Naive thymus-derived CD8-positive, alpha-beta T cell (primary cell): Measurements from ENCODE around the gene CPE. TPM values are rescaled to one million over a fixed set of nuclear protein-coding genes. Genes with fewer than 3 reads are reported as not detected.

Experiments used
- ATAC-seq, 2 donors: fragments of 150-1000 bp; cut with Tn5 transposase in 1 of 2; sonication (Bioruptor Pico), chemical (Tn5 transposase) in 1 of 2; 1 replicate in 1 of 2; 2 replicates in 1 of 2; pipeline ENCODE4 v1.10.0; 2021; ENCODE audit warnings: mild to moderate bottlenecking in 2 of 2, moderate library complexity in 2 of 2
- POLR2A ChIA-PET: fragments of 350-600 bp; sonication (Branson Sonifier 250); formaldehyde crosslinking; loops from one replicate; lab custom pipeline; 2021; ENCODE audit warnings: antibody characterized with exemption; lab: Charles Lee
- DNase-seq, 10 donors: peaks; one replicate each; pipeline versions ENCODE4 v3.0.0 to v3.0.0-alpha.2; 2020 to 2022
- H3K27ac Mint-ChIP-seq, 10 donors: one replicate each; pipeline ENCODE4 v1.8.0; 2020 to 2022; ENCODE audit warnings: mild to moderate bottlenecking in 10 of 10, mixed read lengths in 10 of 10, moderate library complexity in 4 of 10, inconsistent platforms in 1 of 10
- H3K27me3 Mint-ChIP-seq, 5 donors: one replicate each; pipeline ENCODE4 v1.8.0; 2021 to 2022; ENCODE audit warnings: mixed read lengths in 5 of 5
- H3K36me3 Mint-ChIP-seq, 3 donors: one replicate each; pipeline ENCODE4 v1.8.0; 2020 to 2022; ENCODE audit warnings: mixed read lengths in 3 of 3, mild to moderate bottlenecking in 2 of 3, inconsistent platforms in 1 of 3
- H3K4me1 Mint-ChIP-seq, 4 donors: one replicate each; pipeline ENCODE4 v1.8.0; 2021 to 2022; ENCODE audit warnings: mixed read lengths in 4 of 4
- H3K4me3 Mint-ChIP-seq, 10 donors: one replicate each; pipeline ENCODE4 v1.8.0; 2020 to 2022; ENCODE audit warnings: mild to moderate bottlenecking in 10 of 10, mixed read lengths in 10 of 10, moderate library complexity in 6 of 10, inconsistent platforms in 1 of 10
- H3K9me3 Mint-ChIP-seq, 9 donors: one replicate each; pipeline ENCODE4 v1.8.0; 2020 to 2022; ENCODE audit warnings: mixed read lengths in 9 of 9, mild to moderate bottlenecking in 3 of 9, inconsistent platforms in 1 of 9, moderate library complexity in 1 of 9
- polyA plus RNA-seq, 3 donors: library from polyadenylated mRNA; unstranded; fragments of 300-500 nt; fragmentation: Illumina TruSeq; gene quantifications; one replicate each; pipeline ENCODE4 v1.2.3, GENCODE V29; 2021
- total RNA-seq, 8 experiments: library from RNA in 2 of 8; stranded (reverse) in 2 of 8; gene quantifications; one replicate each; pipeline ENCODE4 v1.2.3 and lab custom pipeline; 2021 to 2026

CPE gene
- total and polyA plus RNA-seq, 5 experiments from 2014 or later, result 0.16 TPM; not detected in 4

GRCh38 chr4:165393051-165393450 lies 14.2 kb downstream of the CPE start:
- peaks cover 4 to 19% (median 11%) of the 10 kb centered on the region in 5 donors for H3K27me3 Mint-ChIP-seq
- ATAC-seq (no peak), DNase-seq (no peak)
- H3K36me3 Mint-ChIP-seq, result no peaks in the 10 kb centered on the region
- no peak overlapping the region for H3K4me3 Mint-ChIP-seq
- H3K4me1 Mint-ChIP-seq, result no peaks in the 10 kb centered on the region
- no peaks in the 10 kb centered on the region for H3K9me3 Mint-ChIP-seq
- POLR2A ChIA-PET, result no interaction called here
- H3K27ac Mint-ChIP-seq, result no peak overlapping the region

GRCh38 chr4:165393704-165394103 lies 14.9 kb downstream of the CPE start:
- H3K27me3 Mint-ChIP-seq, result peaks cover under 1 to 14% (median 8%) of the 10 kb centered on the region in 5 donors
- POLR2A ChIA-PET, result no interaction called here
- H3K36me3 Mint-ChIP-seq, result no peaks in the 10 kb centered on the region
- no peak overlapping the region for H3K4me3 Mint-ChIP-seq
- H3K27ac Mint-ChIP-seq, result peak overlapping the region in 1 of 10 donors; percentile 1
- ATAC-seq, result no peak
- H3K9me3 Mint-ChIP-seq, result no peaks in the 10 kb centered on the region
- no peak for DNase-seq
- H3K4me1 Mint-ChIP-seq, result no peaks in the 10 kb centered on the region

GRCh38 chr4:165394275-165394674 lies 15.5 kb downstream of the CPE start:
- ATAC-seq (no peak), DNase-seq (no peak)
- no peak overlapping the region for H3K27ac Mint-ChIP-seq
- H3K27me3 Mint-ChIP-seq, result peaks cover 0 to 13% (median 7%) of the 10 kb centered on the region in 5 donors
- no peaks in the 10 kb centered on the region for H3K4me1 Mint-ChIP-seq
- no peak overlapping the region for H3K4me3 Mint-ChIP-seq
- POLR2A ChIA-PET, result no interaction called here
- no peaks in the 10 kb centered on the region for H3K36me3 Mint-ChIP-seq
- no peaks in the 10 kb centered on the region for H3K9me3 Mint-ChIP-seq

GRCh38 chr4:165398570-165398969 lies 19.8 kb downstream of the CPE start:
- POLR2A ChIA-PET, result no interaction called here
- ATAC-seq (peak in 1 of 2 donors; percentile 33), DNase-seq (no peak)
- Mint-ChIP-seq H3K9me3 (no peaks in the 10 kb centered on the region), H3K4me1 (no peaks in the 10 kb centered on the region), H3K27ac (no peak overlapping the region), H3K36me3 (no peaks in the 10 kb centered on the region), H3K4me3 (no peak overlapping the region), H3K27me3 (peaks cover 0 to 3% (median 0%) of the 10 kb centered on the region in 5 donors)

- Mint-ChIP-seq H3K27ac (no peak overlapping the region), H3K4me1 (no peaks in the 10 kb centered on the region), H3K36me3 (no peaks in the 10 kb centered on the region), H3K27me3 (peaks cover 0 to 1% (median 0%) of the 10 kb centered on the region in 5 donors), H3K9me3 (no peaks in the 10 kb centered on the region), H3K4me3 (no peak overlapping the region)
- no peak for DNase-seq
- POLR2A ChIA-PET, result no interaction called here
- ATAC-seq, result no peak
Observed at GRCh38 chr4:165402375-165402774, 23.6 kb downstream of the CPE start.

GRCh38 chr4:165403048-165403447 lies 24.2 kb downstream of the CPE start:
- Mint-ChIP-seq H3K4me1 (no peaks in the 10 kb centered on the region), H3K36me3 (no peaks in the 10 kb centered on the region), H3K27me3 (peaks cover 0 to 2% (median 0%) of the 10 kb centered on the region in 5 donors), H3K4me3 (no peak overlapping the region), H3K9me3 (no peaks in the 10 kb centered on the region), H3K27ac (no peak overlapping the region)
- no peak for DNase-seq
- ATAC-seq, result no peak
- POLR2A ChIA-PET, result no interaction called here

- no peak for ATAC-seq
- no peaks in the 10 kb centered on the region for H3K36me3 Mint-ChIP-seq
- peaks cover 0 to 5% (median 1%) of the 10 kb centered on the region in 5 donors for H3K27me3 Mint-ChIP-seq
- H3K4me3 Mint-ChIP-seq, result no peak overlapping the region
- POLR2A ChIA-PET, result no interaction called here
- H3K4me1 Mint-ChIP-seq, result no peaks in the 10 kb centered on the region
- DNase-seq, result no peak
- H3K9me3 Mint-ChIP-seq, result no peaks in the 10 kb centered on the region
- no peak overlapping the region for H3K27ac Mint-ChIP-seq
Observed at GRCh38 chr4:165403637-165404036, 24.8 kb downstream of the CPE start.

- no peaks in the 10 kb centered on the region for H3K4me1 Mint-ChIP-seq
- no peak overlapping the region for H3K4me3 Mint-ChIP-seq
- POLR2A ChIA-PET, result no interaction called here
- ATAC-seq, result no peak
- DNase-seq, result no peak
- H3K27ac Mint-ChIP-seq, result no peak overlapping the region
- H3K9me3 Mint-ChIP-seq, result no peaks in the 10 kb centered on the region
- no peaks in the 10 kb centered on the region for H3K36me3 Mint-ChIP-seq
- peaks cover 0 to 10% (median 3%) of the 10 kb centered on the region in 5 donors for H3K27me3 Mint-ChIP-seq
Observed at GRCh38 chr4:165404080-165404479, 25.3 kb downstream of the CPE start.

GRCh38 chr4:165404696-165405095 lies 25.9 kb downstream of the CPE start:
- POLR2A ChIA-PET, result no interaction called here
- Mint-ChIP-seq H3K36me3 (no peaks in the 10 kb centered on the region), H3K4me1 (no peaks in the 10 kb centered on the region), H3K27me3 (peaks cover 0 to 11% (median 3%) of the 10 kb centered on the region in 5 donors), H3K4me3 (no peak overlapping the region), H3K27ac (no peak overlapping the region), H3K9me3 (no peaks in the 10 kb centered on the region)
- no peak for ATAC-seq
- no peak for DNase-seq

GRCh38 chr4:165410214-165410613 lies 31.4 kb downstream of the CPE start:
- peaks cover 3 to 22% (median 8%) of the 10 kb centered on the region in 5 donors for H3K27me3 Mint-ChIP-seq
- no peak overlapping the region for H3K4me3 Mint-ChIP-seq
- no peaks in the 10 kb centered on the region for H3K9me3 Mint-ChIP-seq
- ATAC-seq (no peak), DNase-seq (no peak)
- H3K4me1 Mint-ChIP-seq, result no peaks in the 10 kb centered on the region
- POLR2A ChIA-PET, result no interaction called here
- no peak overlapping the region for H3K27ac Mint-ChIP-seq
- no peaks in the 10 kb centered on the region for H3K36me3 Mint-ChIP-seq

- POLR2A ChIA-PET, result no interaction called here
- peaks cover 3 to 10% (median 8%) of the 10 kb centered on the region in 5 donors for H3K27me3 Mint-ChIP-seq
Observed at GRCh38 chr4:165415910-165416309, 37.1 kb downstream of the CPE start.

GRCh38 chr4:165418073-165418472 lies 39.3 kb downstream of the CPE start:
- POLR2A ChIA-PET, result no interaction called here

More at GRCh38 chr4:165415910-165416309, 37.1 kb downstream of the CPE start:
- ATAC-seq (no peak), DNase-seq (no peak)
- H3K9me3 Mint-ChIP-seq, result no peaks in the 10 kb centered on the region
- H3K4me3 Mint-ChIP-seq, result no peak overlapping the region
- no peaks in the 10 kb centered on the region for H3K36me3 Mint-ChIP-seq
- no peaks in the 10 kb centered on the region for H3K4me1 Mint-ChIP-seq
- no peak overlapping the region for H3K27ac Mint-ChIP-seq

GRCh38 chr4:165425629-165426028 lies 46.8 kb downstream of the CPE start:
- DNase-seq (no peak), ATAC-seq (no peak)
- Mint-ChIP-seq H3K36me3 (no peaks in the 10 kb centered on the region), H3K9me3 (no peaks in the 10 kb centered on the region), H3K27me3 (peaks cover 0 to 10% (median 2%) of the 10 kb centered on the region in 5 donors), H3K27ac (no peak overlapping the region), H3K4me3 (no peak overlapping the region), H3K4me1 (peaks cover 0 to 6% (median 2%) of the 10 kb centered on the region in 4 donors)
- POLR2A ChIA-PET, result no interaction called here

More at GRCh38 chr4:165418073-165418472, 39.3 kb downstream of the CPE start:
- ATAC-seq (no peak), DNase-seq (no peak)
- Mint-ChIP-seq H3K27ac (no peak overlapping the region), H3K27me3 (peaks cover 0 to 7% (median 5%) of the 10 kb centered on the region in 5 donors), H3K4me3 (no peak overlapping the region), H3K36me3 (no peaks in the 10 kb centered on the region), H3K4me1 (no peaks in the 10 kb centered on the region), H3K9me3 (no peaks in the 10 kb centered on the region)

GRCh38 chr4:165426331-165426730 lies 47.5 kb downstream of the CPE start:
- H3K36me3 Mint-ChIP-seq, result no peaks in the 10 kb centered on the region
- H3K9me3 Mint-ChIP-seq, result no peaks in the 10 kb centered on the region
- POLR2A ChIA-PET, result no interaction called here
- no peak for DNase-seq
- no peak overlapping the region for H3K4me3 Mint-ChIP-seq
- H3K27ac Mint-ChIP-seq, result peak overlapping the region in 1 of 10 donors; percentile 22
- peaks cover 0 to 6% (median 2%) of the 10 kb centered on the region in 4 donors for H3K4me1 Mint-ChIP-seq
- no peak for ATAC-seq
- H3K27me3 Mint-ChIP-seq, result peaks cover 0 to 9% (median 6%) of the 10 kb centered on the region in 5 donors
